Ramos (cell line): Measurements from ENCODE around the gene OGG1.
"Not testable (repeated sequence)": the region's sequence is repeated elsewhere in the genome, so short reads cannot be mapped to it uniquely, and the experiment has no call there.

ENCODE experiments used
- in situ Hi-C: fragments of 300-500 bp; cut with MboI; formaldehyde crosslinking; loops from one replicate; pipeline ENCODE4 v1.14.3; 2022; ENCODE audit warnings: low sequenced_read_pairs; ENCODE audit not compliant: unreplicated experiment

OGG1 gene

DNA sequence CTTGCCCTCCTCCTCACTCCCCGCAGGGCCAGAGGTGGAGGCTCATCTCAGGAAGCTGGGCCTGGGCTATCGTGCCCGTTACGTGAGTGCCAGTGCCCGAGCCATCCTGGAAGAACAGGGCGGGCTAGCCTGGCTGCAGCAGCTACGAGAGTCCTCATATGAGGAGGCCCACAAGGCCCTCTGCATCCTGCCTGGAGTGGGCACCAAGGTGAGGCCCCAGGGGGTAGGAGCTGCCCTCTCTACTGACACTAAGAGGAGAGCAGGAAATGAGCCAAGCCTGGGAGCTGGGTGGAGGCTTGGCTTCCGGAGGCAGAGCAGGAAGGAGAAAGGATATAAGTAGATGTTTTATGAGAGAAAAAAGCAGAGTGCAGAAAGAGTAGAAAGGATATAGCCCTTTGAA, 4.9 kb downstream of the OGG1 start:
- in situ Hi-C loops = no loop called here

DNA sequence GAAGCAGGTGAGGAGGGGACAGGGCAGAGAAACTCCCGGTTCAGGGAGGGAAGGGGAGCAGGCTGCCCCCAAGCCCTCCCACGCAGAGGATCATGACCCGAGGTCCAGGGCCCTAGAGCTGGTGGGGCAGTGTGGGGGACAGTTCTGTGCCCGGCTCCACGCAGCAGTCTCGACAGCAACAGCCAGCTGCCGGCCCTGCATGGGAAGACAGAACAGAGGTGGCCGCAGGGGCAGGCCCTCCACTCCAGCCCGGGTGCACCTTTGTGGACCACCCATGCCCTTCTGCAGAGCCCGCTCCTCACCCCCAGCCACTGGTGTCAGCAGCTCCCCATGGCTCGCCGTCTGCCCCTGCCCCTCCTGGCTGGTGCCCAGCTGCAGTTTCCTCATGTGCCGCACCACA, 7.7 kb downstream of the OGG1 start:
- in situ Hi-C loops = no loop called here

GRCh38 chr3:9760779-9761505, 11.2 kb downstream of the OGG1 start:
- in situ Hi-C loops = no loop called here

DNA sequence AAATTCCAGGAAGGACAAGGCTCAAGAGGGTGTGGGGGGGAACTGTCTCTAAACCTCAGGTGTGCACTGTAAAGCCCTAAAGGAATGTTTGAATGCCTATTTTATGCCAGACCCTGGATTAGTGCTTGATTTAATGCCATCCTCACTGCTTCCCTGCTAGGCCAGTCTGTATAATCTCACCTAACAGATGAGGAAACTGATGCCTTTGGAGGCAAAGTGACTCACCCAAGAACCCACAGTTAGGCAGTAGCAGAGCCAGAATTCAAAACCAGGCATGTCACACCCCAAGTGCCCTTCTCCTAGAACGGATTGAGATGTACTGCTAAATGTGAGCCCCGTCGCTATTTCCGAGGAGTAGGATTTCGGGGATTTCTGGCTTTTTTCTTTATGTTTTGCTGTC, 12.2 kb downstream of the OGG1 start:
- in situ Hi-C loops = no loop called here

- in situ Hi-C loops = no loop called here
Measured at GRCh38 chr3:9762871-9763270, 13.1 kb downstream of the OGG1 start.

DNA sequence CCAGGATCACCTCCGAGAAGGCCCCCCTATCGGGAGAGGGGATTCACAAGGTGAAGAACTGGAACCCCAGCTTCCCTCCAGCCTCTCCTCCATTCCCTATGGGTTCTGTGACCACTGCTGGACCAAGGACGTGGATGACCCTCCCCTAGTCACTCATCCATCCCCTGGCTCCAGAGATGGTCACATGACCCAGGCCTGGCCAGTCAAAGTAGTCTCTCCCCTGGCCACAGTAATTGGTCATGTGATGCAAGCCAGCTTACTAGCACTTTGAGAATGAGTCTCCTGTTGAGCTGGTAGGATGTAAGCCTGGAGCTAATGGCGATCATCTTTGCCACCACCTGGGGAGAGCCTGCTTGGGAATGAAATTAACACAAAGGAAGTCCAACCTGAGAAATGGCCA, 16.1 kb downstream of the OGG1 start:
- in situ Hi-C loops = no loop called here

DNA sequence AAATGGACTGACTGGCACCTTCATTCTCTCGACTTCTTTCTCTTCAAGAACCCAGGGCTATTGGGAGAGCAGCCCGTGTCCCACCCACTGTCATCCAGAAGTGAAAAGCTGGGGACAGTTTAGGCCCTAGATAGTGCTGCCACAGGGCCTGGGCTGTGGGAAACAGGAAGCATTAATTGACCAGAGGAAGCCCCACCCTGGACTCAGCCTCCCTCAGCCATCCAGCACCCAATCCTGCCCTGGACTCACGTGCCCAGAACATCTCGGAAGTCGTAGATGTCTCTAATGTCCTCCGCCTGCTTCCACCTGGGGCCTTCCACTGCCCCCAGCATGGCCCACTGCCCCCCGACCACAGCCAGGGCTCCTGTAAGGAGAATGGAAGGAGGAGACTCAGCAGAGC, 17.7 kb downstream of the OGG1 start:
- in situ Hi-C loops = no loop called here

GRCh38 chr3:9768141-9768775, 18.5 kb downstream of the OGG1 start:
- in situ Hi-C loops = no loop called here

- in situ Hi-C loops = no loop called here
Measured at GRCh38 chr3:9769012-9769411, 19.3 kb downstream of the OGG1 start.

- in situ Hi-C loops = no loop called here
Measured at GRCh38 chr3:9769426-9770275, 19.9 kb downstream of the OGG1 start, which contains the start of gene CAMK1. CAMK1 (minus strand) TSS chr3:9769947; CDS start chr3:9767749, 2,198 bp downstream.

- in situ Hi-C loops = no loop called here
Measured at GRCh38 chr3:9770276-9770812, 20.6 kb downstream of the OGG1 start.

- in situ Hi-C loops = not testable (repeated sequence)
Measured at GRCh38 chr3:9771007-9771406, 21.3 kb downstream of the OGG1 start.

DNA sequence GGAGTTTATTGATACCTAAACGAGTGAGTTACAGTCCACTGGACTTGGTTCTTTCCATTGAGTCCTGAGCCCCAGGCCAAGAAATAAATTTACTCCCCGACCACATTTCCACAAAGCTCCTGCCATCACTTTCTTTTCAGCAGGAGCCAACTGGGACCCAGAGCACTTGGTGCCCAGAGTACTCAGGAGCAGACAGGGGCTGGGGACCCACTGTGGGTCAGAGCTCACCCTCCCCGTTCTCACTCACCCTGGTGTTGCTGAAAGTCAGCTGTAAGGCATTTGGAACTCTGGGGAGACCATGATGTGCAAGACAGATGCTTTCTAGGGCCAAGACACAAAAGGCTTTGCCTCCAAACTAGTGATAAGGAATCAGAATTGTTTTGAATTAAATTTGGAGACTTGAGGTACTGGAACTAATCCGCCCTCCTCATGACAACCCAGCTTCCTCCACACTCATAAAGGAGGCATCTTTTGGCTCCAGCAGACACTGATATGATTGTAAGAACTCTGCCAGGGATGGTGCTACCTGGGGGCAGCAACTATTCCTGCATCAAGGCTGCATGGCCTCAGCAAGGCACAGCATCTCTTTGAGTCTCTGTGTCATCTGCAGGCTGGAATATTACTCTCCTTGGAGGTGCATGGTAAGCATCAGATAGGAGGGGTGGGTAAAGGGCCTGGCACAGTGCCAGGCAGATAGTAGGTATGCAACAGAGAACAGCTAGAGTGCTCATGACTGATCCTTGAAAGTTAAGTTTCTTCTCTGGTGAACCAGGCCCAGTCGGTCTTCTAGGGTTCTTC, 27.3 kb downstream of the OGG1 start:
- in situ Hi-C loops = no loop called here

- in situ Hi-C loops = no loop called here
Measured at GRCh38 chr3:9777694-9778021, 27.9 kb downstream of the OGG1 start.

DNA sequence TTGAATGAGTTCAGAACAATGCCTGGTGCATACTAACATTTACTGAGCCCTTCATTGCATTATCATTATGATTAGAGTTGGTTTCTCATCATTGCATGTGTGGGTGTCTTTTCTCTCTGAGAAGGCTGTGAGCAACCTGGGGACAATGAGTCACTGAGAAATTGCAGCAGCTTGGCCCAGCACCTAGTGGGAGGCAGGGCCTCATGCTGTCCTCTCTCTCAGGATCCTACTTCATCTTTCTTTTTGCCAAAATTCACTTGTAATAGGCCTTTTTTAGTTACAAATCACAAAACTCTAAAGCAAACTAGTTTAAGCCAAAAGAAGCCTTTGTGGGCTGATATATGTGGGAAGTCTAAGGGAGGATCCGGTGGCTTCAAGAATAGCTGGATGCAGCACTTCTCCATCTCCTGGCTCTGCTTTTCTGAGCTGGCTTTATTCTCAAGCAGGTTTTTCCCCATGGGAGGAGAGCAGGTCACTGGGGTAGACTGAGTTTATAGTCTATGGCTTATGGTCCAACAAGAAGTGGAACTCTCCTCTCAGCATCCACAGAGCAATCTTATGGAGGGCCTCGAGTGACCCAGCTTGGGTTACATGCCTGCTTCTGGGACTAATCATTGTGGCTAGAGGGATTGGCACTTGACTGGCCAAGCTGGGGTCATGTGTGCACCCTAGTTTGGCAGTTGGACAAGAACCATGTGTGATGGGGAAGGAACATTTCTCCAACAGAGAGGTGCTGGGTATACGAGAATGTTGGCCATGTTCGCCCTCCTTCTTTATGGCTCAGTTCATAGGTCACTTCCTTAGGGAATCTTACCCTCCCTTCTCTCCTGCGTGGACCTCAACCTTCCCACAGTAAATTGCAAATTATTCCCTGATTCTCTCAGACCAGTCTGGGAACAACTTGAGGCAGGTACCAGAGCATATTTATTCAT, 28.7 kb downstream of the OGG1 start:
- in situ Hi-C loops = no loop called here

- in situ Hi-C loops = no loop called here
Measured at GRCh38 chr3:9779075-9779593, 29.4 kb downstream of the OGG1 start.

GRCh38 chr3:9779721-9780457, 30.1 kb downstream of the OGG1 start:
- in situ Hi-C loops = no loop called here

- in situ Hi-C loops = no loop called here
Measured at GRCh38 chr3:9780458-9780812, 30.7 kb downstream of the OGG1 start.
